CD4-positive, alpha-beta T cell treated with Interleukin-1 beta for 1 hour (primary cell): ENCODE data around the gene FARS2.

Source experiments
- DNase-seq, 2 donors: peaks; one replicate each; pipeline ENCODE4 v3.0.0-alpha.2; 2020 to 2022

FARS2 gene

GRCh38 chr6:5747379-5747778 is 486.1 kb downstream of the FARS2 start:
- DNase-seq = no peak

DNA sequence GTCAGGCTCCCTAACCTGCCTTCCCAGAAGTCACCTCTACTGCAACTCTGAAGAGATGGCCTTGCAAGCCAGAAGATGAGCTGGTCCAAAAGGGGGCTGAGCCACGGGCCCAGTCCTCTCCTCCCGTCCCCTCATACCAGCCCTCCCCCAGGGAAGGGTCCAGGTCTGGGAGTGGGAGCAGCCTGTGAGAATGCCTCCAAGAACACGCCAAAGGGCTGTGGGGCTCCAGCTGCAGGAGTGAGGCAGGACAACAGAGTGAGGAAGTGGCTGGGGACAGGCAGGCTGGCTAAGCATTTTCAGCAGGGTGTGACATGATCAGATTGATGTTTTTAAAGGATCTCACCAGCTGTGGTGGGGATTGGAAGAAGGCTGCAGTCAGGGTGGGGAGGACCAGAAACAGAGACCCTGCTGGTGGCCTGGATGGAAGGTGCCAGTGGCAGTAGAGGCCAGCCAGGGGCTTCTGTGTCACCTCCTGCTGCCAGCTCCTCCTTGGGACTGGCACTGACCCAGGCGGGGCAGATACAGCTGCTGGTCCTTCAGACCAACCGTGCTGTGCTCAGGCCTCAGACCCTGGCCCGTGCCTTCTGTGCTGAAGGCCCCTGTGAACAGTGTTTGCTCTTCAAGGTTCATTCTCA is 487.8 kb downstream of the FARS2 start:
- no peak for DNase-seq

DNA sequence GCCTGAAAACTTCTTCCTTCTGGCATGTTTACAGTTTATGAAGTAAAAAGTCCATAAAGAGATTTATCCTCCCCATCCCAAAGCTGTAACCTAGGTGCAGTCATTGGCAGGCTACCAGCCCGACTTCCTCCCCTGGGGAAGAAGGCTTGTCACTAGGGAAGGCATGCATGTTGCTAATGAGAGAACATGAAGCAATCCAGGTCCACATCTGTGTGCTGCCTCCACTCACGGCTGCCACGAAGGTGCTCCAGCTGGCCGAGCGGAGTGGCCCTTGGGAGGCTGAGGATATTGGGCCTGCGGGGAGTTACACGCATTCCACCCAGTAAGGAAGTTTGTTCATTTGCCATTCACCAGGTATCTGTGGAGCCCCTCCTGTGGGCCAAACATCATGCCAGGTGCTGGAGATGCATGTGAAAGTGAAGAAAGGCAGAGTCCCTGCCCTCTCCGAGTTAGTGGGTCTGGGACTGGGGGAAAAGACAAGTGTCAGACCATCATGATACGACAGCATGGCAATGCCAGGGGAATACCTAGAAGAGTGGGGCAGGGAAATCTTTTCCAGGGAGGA is 488.4 kb downstream of the FARS2 start:
- DNase-seq = no peak

GRCh38 chr6:5751525-5752390 is 490.4 kb downstream of the FARS2 start:
- DNase-seq = no peak

DNA sequence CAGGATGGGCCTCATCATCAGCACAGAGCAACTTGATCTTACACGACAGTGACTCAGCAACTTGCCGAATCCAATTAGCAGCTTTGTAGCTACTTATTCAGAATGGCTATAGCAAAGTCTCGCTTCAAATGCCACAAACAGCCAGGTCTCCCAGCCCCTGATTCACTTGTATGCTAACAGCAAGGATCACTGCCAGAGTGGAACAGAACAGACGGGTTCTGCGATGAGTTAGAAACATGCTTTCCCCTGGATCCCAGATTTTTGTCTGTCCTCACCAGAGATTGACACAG is 491.0 kb downstream of the FARS2 start:
- DNase-seq = no peak

DNA sequence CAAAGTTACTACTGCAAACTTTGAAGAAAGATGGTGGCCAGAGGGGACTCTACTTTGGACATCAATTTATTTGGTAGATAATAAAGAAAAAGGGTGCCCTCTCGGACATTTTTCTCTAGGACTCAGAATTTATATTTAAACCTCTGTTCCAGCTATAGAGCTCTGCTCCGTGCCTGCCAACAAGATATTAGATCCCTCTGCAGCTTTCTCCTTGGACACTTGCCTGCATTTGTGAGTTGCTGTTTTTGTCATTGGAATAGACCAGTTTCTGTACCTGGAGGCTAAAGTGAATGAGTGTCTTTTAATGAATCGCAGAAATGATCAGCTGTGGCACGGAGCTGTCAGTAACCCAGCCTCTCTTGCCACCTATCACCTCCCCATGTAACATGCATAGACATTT is 491.9 kb downstream of the FARS2 start:
- no peak for DNase-seq

GRCh38 chr6:5754904-5755303 is 493.6 kb downstream of the FARS2 start:
- DNase-seq = no peak

- DNase-seq = no peak
These were observed 498.3 kb downstream of the FARS2 start for GRCh38 chr6:5759571-5759970.

DNA sequence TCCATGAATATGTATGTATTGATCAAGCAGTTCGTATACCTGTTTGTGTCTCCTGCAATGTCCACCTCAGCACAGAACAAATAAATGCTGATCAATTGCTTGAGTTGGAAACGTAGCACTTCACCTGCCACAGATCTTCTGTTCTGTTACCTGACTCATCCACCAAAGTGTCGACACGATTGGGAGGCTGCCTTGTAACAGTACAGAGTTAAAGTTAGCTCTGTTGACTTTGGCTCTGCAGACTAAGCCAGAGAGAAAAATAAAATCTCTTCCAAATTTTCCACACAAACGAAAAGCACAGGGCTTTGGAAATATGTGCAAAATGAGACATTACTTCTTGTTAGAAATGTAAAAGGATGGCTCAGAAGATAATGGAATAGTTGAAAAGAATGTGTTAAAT is 500.1 kb downstream of the FARS2 start:
- no peak for DNase-seq

- no peak for DNase-seq
These were observed 501.3 kb downstream of the FARS2 start for GRCh38 chr6:5762561-5762968.

- no peak for DNase-seq
These were observed 502.1 kb downstream of the FARS2 start for GRCh38 chr6:5763407-5763806.

- DNase-seq = no peak
These were observed 502.6 kb downstream of the FARS2 start for GRCh38 chr6:5763871-5764270.

GRCh38 chr6:5764401-5764955 is 503.2 kb downstream of the FARS2 start:
- no peak for DNase-seq

- DNase-seq = no peak
These were observed 503.9 kb downstream of the FARS2 start for GRCh38 chr6:5765141-5765760.

GRCh38 chr6:5766260-5766659 is 504.9 kb downstream of the FARS2 start:
- no peak for DNase-seq

DNA sequence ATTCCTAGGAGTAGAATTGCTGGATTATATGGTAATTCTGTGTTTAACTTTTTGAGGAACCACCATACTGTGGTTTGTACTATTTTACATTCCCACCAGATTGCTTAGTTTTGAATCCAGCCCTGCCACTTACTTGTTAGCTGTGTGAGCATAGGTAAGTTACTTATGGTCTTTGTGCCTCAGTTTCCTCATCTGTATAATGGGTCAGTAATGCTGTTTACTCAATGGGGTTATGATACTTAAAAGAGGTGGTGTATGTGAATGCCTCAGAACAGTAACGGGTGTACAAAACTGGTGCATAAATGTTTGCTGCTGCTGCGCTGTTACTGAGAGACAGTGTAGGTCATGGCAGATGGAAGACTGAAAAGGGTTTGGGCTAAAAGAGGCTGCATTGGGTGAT is 506.2 kb downstream of the FARS2 start:
- DNase-seq = no peak

DNA sequence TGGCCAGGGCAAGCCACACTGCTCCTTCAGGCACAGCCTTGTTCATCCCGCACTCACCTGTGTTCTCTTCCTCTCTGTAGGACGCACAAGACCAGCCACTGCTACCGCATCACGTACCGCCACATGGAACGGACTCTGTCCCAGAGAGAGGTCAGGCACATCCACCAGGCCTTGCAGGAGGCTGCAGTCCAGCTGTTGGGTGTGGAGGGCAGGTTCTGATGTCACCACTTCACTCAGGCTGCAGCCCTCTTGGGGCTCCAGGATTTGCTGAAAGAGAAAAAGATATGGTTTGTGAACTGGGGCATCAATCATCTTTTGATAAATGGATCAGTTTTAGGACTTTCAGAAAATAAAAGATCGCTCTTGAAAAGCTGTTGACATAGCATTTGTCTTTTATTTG is 509.9 kb downstream of the FARS2 start:
- DNase-seq = no peak

DNA sequence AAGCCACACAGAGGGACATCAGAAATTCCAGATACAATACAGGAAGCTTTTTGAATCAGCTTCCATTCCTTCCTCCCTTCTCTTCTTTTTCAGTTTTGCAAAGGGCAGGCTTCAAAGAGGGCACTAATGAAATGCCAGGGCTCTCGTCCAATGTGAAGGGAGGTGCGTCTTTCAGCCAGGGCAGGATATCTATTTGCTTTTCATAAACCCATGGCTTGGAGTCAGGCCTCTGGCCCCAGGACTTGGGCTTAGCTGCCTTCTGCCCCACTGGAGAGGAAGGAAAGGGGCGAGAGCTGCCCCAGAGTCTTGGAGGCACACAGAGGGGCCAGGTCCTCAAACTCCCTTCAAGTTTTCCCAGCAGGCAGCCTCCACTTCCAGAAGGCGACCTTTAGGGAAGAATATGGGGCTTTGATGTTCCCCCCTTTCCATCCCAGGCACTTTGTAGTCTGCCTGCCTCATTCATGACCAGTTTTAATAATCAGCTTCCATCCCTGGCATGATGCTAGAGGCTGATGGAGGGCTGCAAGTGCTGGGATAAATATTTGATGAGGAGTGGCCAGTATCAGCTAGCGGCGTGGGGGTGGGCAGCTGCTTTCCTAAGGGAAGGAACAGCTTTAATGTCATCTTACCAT is 510.6 kb downstream of the FARS2 start:
- DNase-seq = no peak

DNA sequence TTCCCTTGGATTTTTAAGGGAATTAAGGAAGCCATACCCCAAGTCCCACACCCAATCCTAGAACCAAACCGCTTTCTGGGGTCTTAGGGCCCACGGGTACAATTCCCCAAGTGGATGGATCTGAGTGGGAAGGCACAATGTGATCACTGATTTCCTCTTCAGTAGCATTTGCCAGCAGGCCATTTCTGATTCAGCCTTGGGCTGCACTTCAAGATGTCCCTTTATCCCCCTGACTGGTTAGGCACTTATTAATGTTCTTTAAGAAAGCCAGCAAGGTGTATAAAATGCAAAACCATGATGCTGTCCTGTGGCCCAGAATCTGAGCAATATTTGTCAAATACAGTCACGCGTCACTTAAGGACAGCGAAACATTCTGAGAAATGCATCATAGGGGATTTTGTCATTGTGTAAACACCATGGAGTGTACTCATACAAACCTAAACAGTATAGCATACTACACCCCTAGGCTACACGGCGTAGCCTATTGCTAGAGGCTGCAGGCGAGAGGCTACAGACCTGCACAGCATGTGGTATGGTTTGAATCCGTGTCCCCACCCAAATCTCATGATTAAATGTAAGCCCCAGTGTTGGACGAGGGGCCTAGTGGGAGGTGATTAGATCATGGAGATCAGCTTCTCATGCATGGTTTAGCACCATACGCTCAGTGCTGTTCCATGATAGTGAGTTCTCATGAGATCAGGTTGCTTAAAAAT is 511.3 kb downstream of the FARS2 start:
- no peak for DNase-seq

DNA sequence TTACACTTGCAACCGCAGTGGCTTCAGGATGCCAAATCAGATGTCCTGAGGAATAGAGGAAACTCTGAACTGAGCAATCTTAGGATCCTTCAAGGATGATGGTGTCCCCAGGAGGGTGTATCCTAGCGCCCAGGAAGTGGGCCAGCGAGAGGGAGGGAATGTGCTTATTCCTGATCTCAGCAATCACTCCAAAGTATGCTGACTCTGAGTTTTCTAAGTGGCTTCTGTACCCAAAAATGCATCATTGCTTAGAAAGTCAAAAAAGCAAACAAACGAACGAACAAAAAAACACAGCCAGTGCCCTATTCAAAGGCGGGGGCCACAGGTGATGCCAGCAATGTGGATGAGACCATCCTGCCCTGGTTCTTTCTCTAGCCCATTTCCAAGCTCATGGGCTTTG is 514.8 kb downstream of the FARS2 start:
- no peak for DNase-seq

- DNase-seq = no peak
These were observed 515.5 kb downstream of the FARS2 start for GRCh38 chr6:5776706-5777390.

- DNase-seq = no peak
These were observed 517.1 kb downstream of the FARS2 start for GRCh38 chr6:5778317-5778857.
